Stimulated activated CD4-positive, alpha-beta T cell treated with anti-CD3 and anti-CD28 coated beads, Interleukin-1b, Interleukin-23, amount 100 ng/mL, for 4 hours (primary cell): Measurements from ENCODE around the gene CNGA4.
"Not testable (repeated sequence)": the region's sequence is repeated elsewhere in the genome, so short reads cannot be mapped to it uniquely, and the experiment has no call there.

Source experiments
- DNase-seq, 2 donors: peaks; one replicate each; pipeline ENCODE4 v3.0.0-alpha.2; 2020; ENCODE audit warnings: low read depth in 2 of 2

The CNGA4 gene

DNA sequence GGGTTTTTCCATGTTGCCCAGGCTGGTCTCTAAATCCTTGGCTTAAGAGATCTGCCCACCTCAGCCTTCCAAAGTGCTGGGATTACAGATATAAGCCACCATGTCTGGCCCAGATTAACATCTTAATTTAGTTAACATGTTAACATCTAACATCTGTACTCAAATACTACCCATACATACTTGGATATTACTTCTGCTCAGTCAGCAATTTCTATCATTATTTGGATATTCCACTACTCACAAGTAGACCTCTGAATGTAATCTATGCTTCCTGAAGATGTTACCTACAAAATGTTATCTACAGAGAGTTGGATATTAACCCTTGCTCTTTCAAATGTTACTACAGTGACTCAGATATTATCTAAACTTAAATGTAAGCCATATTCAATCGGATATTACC lies 24.8 kb downstream of the CNGA4 start:
- no peak for DNase-seq

GRCh38 chr11:6268820-6269219 lies 29.9 kb downstream of the CNGA4 start:
- no peak for DNase-seq

- DNase-seq, result no peak
Observed at GRCh38 chr11:6269994-6270393, 31.1 kb downstream of the CNGA4 start.

- no peak for DNase-seq
Observed at GRCh38 chr11:6270584-6271246, 31.8 kb downstream of the CNGA4 start.

DNA sequence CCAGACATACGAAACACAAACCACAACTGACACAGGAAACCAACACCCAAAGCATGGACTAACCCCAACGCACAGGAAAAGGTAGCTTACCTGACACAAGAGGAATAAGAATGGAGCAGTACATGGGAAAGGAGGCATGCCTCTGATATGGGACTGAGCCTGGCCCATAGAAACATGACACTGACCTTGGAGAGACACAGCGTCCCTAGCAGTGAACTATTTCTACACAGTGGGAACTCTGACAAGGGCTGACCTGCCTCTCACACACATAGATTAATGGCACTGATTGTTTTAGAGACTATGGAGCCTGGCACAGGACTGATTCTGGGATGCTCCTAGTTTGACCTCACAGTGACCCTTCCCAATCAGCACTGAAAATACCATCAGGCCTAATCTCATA lies 32.7 kb downstream of the CNGA4 start:
- no peak for DNase-seq

DNA sequence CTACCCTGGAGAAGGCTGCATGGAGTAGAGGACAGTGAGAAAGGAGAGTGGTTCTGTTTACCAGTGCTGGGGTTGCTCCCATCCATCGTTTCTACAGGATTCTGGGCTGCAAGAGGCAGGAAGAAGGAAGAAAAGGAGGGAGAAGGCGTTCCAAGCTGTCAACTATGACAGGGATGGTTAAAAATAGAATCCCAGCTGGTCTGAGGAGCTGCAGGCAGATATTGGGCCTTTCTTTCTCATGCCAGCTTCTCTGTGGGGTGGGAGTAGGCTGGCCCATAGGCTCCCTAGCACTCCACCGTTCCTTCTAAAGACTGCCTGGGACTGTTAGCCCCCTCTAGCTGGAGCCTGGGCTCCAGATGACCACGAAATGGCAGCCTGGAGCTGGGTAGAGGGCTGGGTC lies 34.3 kb downstream of the CNGA4 start:
- no peak for DNase-seq

GRCh38 chr11:6280809-6281208 lies 41.9 kb downstream of the CNGA4 start:
- not testable (repeated sequence) for DNase-seq

- no peak for DNase-seq
Observed at GRCh38 chr11:6283453-6284023, 44.6 kb downstream of the CNGA4 start.

DNA sequence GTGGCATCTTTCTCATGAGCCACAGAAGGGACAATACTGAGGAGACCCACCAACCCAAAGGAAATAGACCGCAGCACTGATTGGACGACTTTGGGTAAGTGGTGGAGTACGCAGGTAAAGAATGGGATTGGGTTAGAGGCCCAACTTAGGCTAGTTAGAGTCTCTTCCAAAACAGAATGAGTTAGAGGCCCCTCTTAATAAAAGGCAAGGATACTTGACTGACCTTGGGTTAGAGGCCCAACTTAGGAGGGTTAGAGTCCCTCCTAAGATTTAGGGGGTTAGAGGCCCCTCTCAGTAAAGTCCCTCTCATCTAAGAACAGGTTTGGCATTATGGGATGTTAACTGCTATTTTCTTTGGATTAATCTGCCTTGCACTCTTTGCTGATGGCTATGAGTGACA lies 45.4 kb downstream of the CNGA4 start:
- no peak for DNase-seq

DNA sequence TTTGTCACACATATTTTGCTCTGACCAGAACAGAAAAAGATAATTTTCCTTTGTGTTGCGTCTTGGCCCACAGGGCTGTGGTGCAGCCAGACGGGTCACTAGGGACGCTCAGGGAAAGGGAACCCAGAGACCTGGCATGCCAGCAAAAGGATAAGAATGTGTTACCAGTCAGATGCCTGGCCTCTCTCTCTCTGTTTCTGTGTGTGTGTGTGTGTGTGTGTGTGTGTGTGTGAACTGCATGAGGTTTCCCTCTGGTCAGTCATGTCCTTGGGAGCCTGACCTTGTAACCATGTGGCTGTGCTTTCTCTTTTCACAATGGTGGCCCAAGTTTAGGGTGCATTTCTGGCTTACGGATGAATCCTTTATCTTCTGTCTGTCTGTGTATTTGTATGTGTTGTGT lies 46.1 kb downstream of the CNGA4 start:
- DNase-seq, result no peak
